Stomach (tissue), 9 donors: ENCODE results near the gene GRIA1. TPM values are rescaled to one million over a fixed set of nuclear protein-coding genes. Genes with fewer than 3 reads are reported as not detected.

ENCODE experiments used
- DNase-seq, 2 donors: peaks; one replicate each; pipeline versions ENCODE4 v3.0.0 to v3.0.0-alpha.2; 2013 to 2019
- H3K27ac ChIP-seq, 5 donors: fragments of 200-600 bp in 4 of 5; sonication (generic) in 4 of 5; one replicate each; pipeline ENCODE4 v1.5.1; 2013 to 2019; ENCODE audit warnings: mild to moderate bottlenecking in 1 of 5, moderate library complexity in 1 of 5
- H3K27me3 ChIP-seq, 3 donors: fragments of 200-600 bp; sonication (generic); one replicate each; pipeline ENCODE4 v1.5.1; 2017 to 2019; ENCODE audit warnings: mixed run types in 1 of 3
- H3K36me3 ChIP-seq, 4 donors: fragments of 200-600 bp; sonication (generic); 1 replicate in 3 of 4; 2 replicates in 1 of 4; pipeline ENCODE4 v1.5.1; 2016 to 2019
- H3K4me1 ChIP-seq, 4 donors: fragments of 200-600 bp; sonication (generic); one replicate each; pipeline ENCODE4 v1.5.1; 2016 to 2019
- H3K4me3 ChIP-seq, 4 donors: fragments of 200-600 bp; sonication (generic) in 3 of 4; one replicate each; pipeline ENCODE4 v1.5.1; 2016 to 2019; ENCODE audit warnings: mild to moderate bottlenecking in 1 of 4
- H3K9me3 ChIP-seq, 4 donors: fragments of 200-600 bp; sonication (generic); one replicate each; pipeline ENCODE4 v1.5.1; 2016 to 2019
- CTCF ChIP-seq, 7 experiments: fragments of 450-650 bp in 4 of 7; fragments of 200-600 bp in 3 of 7; sonication (generic) in 3 of 7; IDR thresholded peaks; one replicate each; pipeline ENCODE4 v1.5.1; 2016 to 2019; ENCODE audit warnings: antibody characterized with exemption in 7 of 7, control low read depth in 2 of 7, mild to moderate bottlenecking in 1 of 7
- EP300 ChIP-seq: sonication (generic); formaldehyde crosslinking; IDR thresholded peaks from one replicate; pipeline ENCODE4 v1.6.1; 2017; ENCODE audit warnings: antibody characterized with exemption
- POLR2A ChIP-seq, 4 donors: fragments of 450-650 bp; IDR thresholded peaks; one replicate each; pipeline ENCODE4 v1.6.1; 2016; ENCODE audit warnings: antibody characterized with exemption in 4 of 4, control low read depth in 2 of 4, mild to moderate bottlenecking in 1 of 4, moderate library complexity in 1 of 4
- POLR2AphosphoS5 ChIP-seq, 3 donors: sonication (generic); formaldehyde crosslinking; IDR thresholded peaks; one replicate each; pipeline ENCODE4 v1.6.1; 2016; ENCODE audit warnings: antibody characterized with exemption in 3 of 3
- WGBS, 5 donors: extraction: QIAGEN DNeasy Blood & Tissue Kit in 3 of 5; methylation state at CpG; one replicate each; pipeline versions ENCODE4 v1.1.5 to v1.1.7; 2013 to 2018; 5-methylcytosine and 5-hydroxymethylcytosine counted together
- intact Hi-C: fragments of 100-400 bp; cut with DNase I; formaldehyde crosslinking; loops from one replicate; pipeline ENCODE4 v1.15.1; 2023; ENCODE audit warnings: low total_unique reads
- polyA plus RNA-seq, 3 donors: library from polyadenylated mRNA; stranded (reverse); fragments of 200-250 nt; gene quantifications; one replicate each; pipeline ENCODE4 v1.2.3, GENCODE V29; 2013
- total RNA-seq, 5 donors: library from RNA; depleted of rRNA; stranded (reverse); fragments of >200 nt; gene quantifications; one replicate each; pipeline versions ENCODE4 v1.1.0 to v1.2.3, GENCODE V29; 2014 to 2016
- donor health status: healthy with polysubstance abuse.
- donor health status: Bipolar disorder and iron deficiency.
- donor health status: healthy.

Gene GRIA1
- total and polyA plus RNA-seq, 8 donors, result 0.03 to 2.6 (median 0.29) TPM; not detected in 3

GRCh38 chr5:153613144-153613543 lies 122.7 kb downstream of the GRIA1 start:
- Histone ChIP-seq H3K27me3 (no peaks in the 10 kb centered on the region), H3K27ac (no peak overlapping the region), H3K9me3 (no peaks in the 10 kb centered on the region), H3K4me3 (no peak overlapping the region), H3K4me1 (no peaks in the 10 kb centered on the region), H3K36me3 (no peaks in the 10 kb centered on the region)
- intact Hi-C loops, result no loop called here
- TF ChIP-seq POLR2AphosphoS5 (IDR thresholded peaks at IDR 0.05) (no peak), POLR2A (IDR thresholded peaks at IDR 0.05) (no peak), EP300 (no peak), CTCF (IDR thresholded peaks at IDR 0.05) (no peak)
- WGBS, 5 donors, result 59 to 81% (median 71%) methylated on average over 2 of the region's 2 CpGs
- peak in 1 of 2 donors; percentile 17 for DNase-seq

- no peak for DNase-seq
- Histone ChIP-seq H3K27me3 (no peaks in the 10 kb centered on the region), H3K36me3 (no peaks in the 10 kb centered on the region), H3K27ac (no peak overlapping the region), H3K9me3 (no peaks in the 10 kb centered on the region), H3K4me1 (no peaks in the 10 kb centered on the region), H3K4me3 (no peak overlapping the region)
- intact Hi-C loops, result no loop called here
- WGBS, 5 donors, result 73 to 79% (median 76%) methylated on average over 8 of the region's 8 CpGs
- TF ChIP-seq POLR2A (IDR thresholded peaks at IDR 0.05) (no peak), CTCF (IDR thresholded peaks at IDR 0.05) (no peak), POLR2AphosphoS5 (IDR thresholded peaks at IDR 0.05) (no peak)
Measured at GRCh38 chr5:153613672-153614071, 123.2 kb downstream of the GRIA1 start.

- H3K9me3 ChIP-seq, result no peaks in the 10 kb centered on the region
- DNase-seq, result no peak
- H3K4me1 ChIP-seq, result no peaks in the 10 kb centered on the region
- no peak overlapping the region for H3K27ac ChIP-seq
- 40 to 82% (median 73%) methylated on average over 4 of the region's 4 CpGs for WGBS, 5 donors
- H3K36me3 ChIP-seq, result no peaks in the 10 kb centered on the region
- TF ChIP-seq CTCF (IDR thresholded peaks at IDR 0.05), result no peak
- TF ChIP-seq POLR2A (IDR thresholded peaks at IDR 0.05), result no peak
- TF ChIP-seq EP300, result no peak
- no peak for TF ChIP-seq POLR2AphosphoS5 (IDR thresholded peaks at IDR 0.05)
- H3K4me3 ChIP-seq, result no peak overlapping the region
- no peaks in the 10 kb centered on the region for H3K27me3 ChIP-seq
- intact Hi-C loops, result no loop called here
Measured at GRCh38 chr5:153617190-153617589, 126.7 kb downstream of the GRIA1 start.

- WGBS, 5 donors, result 48 to 79% (median 67%) methylated on average over 2 of the region's 2 CpGs
- no peak for TF ChIP-seq POLR2AphosphoS5 (IDR thresholded peaks at IDR 0.05)
- no peak for TF ChIP-seq EP300
- TF ChIP-seq CTCF (IDR thresholded peaks at IDR 0.05), result no peak
- TF ChIP-seq POLR2A (IDR thresholded peaks at IDR 0.05), result no peak
- no peak for DNase-seq
- Histone ChIP-seq H3K27me3 (no peaks in the 10 kb centered on the region), H3K9me3 (no peaks in the 10 kb centered on the region), H3K36me3 (no peaks in the 10 kb centered on the region), H3K27ac (no peak overlapping the region), H3K4me3 (no peak overlapping the region), H3K4me1 (no peaks in the 10 kb centered on the region)
- intact Hi-C loops, result no loop called here
Measured at GRCh38 chr5:153618307-153618706, 127.8 kb downstream of the GRIA1 start.
